Stimulated activated naive B cell treated with anti-CD40 and anti-IgM and Interleukin-4, amounts not matched to agents 10 μg/mL and 1 μg/mL and 100 μg/mL, for 72 hours (primary cell): ENCODE results near the gene EEF1AKMT4.
A peak's percentile ranks its signal among the peaks of the same experiment; 100 is the strongest.

Experiments used
- ATAC-seq, 2 donors: fragments of 150-1000 bp; cut with Tn5 transposase; replicated peaks; 2 replicates each; pipeline ENCODE4 v1.10.0; 2021; ENCODE audit warnings: moderate library complexity in 1 of 2
- DNase-seq: peaks from one replicate; pipeline ENCODE4 v3.0.0; 2021
- H3K27ac Mint-ChIP-seq: one replicate; pipeline ENCODE4 v1.8.0; 2022; ENCODE audit warnings: mild to moderate bottlenecking, mixed read lengths
- H3K27me3 Mint-ChIP-seq, 2 donors: one replicate each; pipeline ENCODE4 v1.8.0; 2022; ENCODE audit warnings: mixed read lengths in 2 of 2
- H3K36me3 Mint-ChIP-seq, 2 donors: one replicate each; pipeline ENCODE4 v1.8.0; 2022; ENCODE audit warnings: mixed read lengths in 2 of 2, mild to moderate bottlenecking in 1 of 2
- H3K4me1 Mint-ChIP-seq, 2 donors: one replicate each; pipeline ENCODE4 v1.8.0; 2022; ENCODE audit warnings: mixed read lengths in 2 of 2, mild to moderate bottlenecking in 1 of 2
- H3K4me3 Mint-ChIP-seq, 2 donors: one replicate each; pipeline ENCODE4 v1.8.0; 2022; ENCODE audit warnings: mild to moderate bottlenecking in 2 of 2, mixed read lengths in 2 of 2, moderate library complexity in 1 of 2
- H3K9me3 Mint-ChIP-seq, 2 donors: one replicate each; pipeline ENCODE4 v1.8.0; 2022; ENCODE audit warnings: mixed read lengths in 2 of 2, mild to moderate bottlenecking in 1 of 2

Gene EEF1AKMT4

GRCh38 chr3:184290331-184290730 lies 40.9 kb downstream of the EEF1AKMT4 start:
- Mint-ChIP-seq H3K27ac (no peak overlapping the region), H3K36me3 (no peaks in the 10 kb centered on the region), H3K4me3 (no peak overlapping the region), H3K9me3 (no peaks in the 10 kb centered on the region), H3K27me3 (peaks cover 24 to 37% of the 10 kb centered on the region in 2 donors), H3K4me1 (peaks cover 0 to 6% of the 10 kb centered on the region in 2 donors)
- DNase-seq: no peak
- no peak for ATAC-seq

- Mint-ChIP-seq H3K27ac (peak overlapping the region; percentile 9), H3K9me3 (no peaks in the 10 kb centered on the region), H3K27me3 (peaks cover 16 to 29% of the 10 kb centered on the region in 2 donors), H3K4me3 (no peak overlapping the region), H3K4me1 (peaks cover 0 to 6% of the 10 kb centered on the region in 2 donors), H3K36me3 (no peaks in the 10 kb centered on the region)
- ATAC-seq (no peak), DNase-seq (no peak)
Observed at GRCh38 chr3:184291044-184291737, 41.7 kb downstream of the EEF1AKMT4 start.

- H3K9me3 Mint-ChIP-seq: no peaks in the 10 kb centered on the region
- H3K4me1 Mint-ChIP-seq: peaks cover 0 to 6% of the 10 kb centered on the region in 2 donors
Observed at GRCh38 chr3:184291738-184292445, 42.4 kb downstream of the EEF1AKMT4 start.

GRCh38 chr3:184295771-184296170 lies 46.3 kb downstream of the EEF1AKMT4 start:
- DNase-seq: no peak
- peaks cover 13 to 17% of the 10 kb centered on the region in 2 donors for H3K4me1 Mint-ChIP-seq
- ATAC-seq: no peak
- H3K4me3 Mint-ChIP-seq: no peak overlapping the region
- no peak overlapping the region for H3K27ac Mint-ChIP-seq
- H3K36me3 Mint-ChIP-seq: peaks cover 9% of the 10 kb centered on the region in 2 donors
- H3K9me3 Mint-ChIP-seq: no peaks in the 10 kb centered on the region
- peaks cover 9 to 10% of the 10 kb centered on the region in 2 donors for H3K27me3 Mint-ChIP-seq

More at GRCh38 chr3:184291738-184292445, 42.4 kb downstream of the EEF1AKMT4 start:
- H3K36me3 Mint-ChIP-seq: no peaks in the 10 kb centered on the region
- peaks cover 13 to 22% of the 10 kb centered on the region in 2 donors for H3K27me3 Mint-ChIP-seq
- ATAC-seq: no peak
- H3K4me3 Mint-ChIP-seq: no peak overlapping the region
- no peak overlapping the region for H3K27ac Mint-ChIP-seq
- no peak for DNase-seq

GRCh38 chr3:184296616-184297015 lies 47.1 kb downstream of the EEF1AKMT4 start:
- H3K27ac Mint-ChIP-seq: no peak overlapping the region
- no peaks in the 10 kb centered on the region for H3K9me3 Mint-ChIP-seq
- H3K4me3 Mint-ChIP-seq: no peak overlapping the region
- H3K36me3 Mint-ChIP-seq: peaks cover 13 to 14% of the 10 kb centered on the region in 2 donors
- DNase-seq (no peak), ATAC-seq (no peak)
- H3K27me3 Mint-ChIP-seq: peaks cover 5 to 10% of the 10 kb centered on the region in 2 donors
- H3K4me1 Mint-ChIP-seq: peaks cover 13 to 22% of the 10 kb centered on the region in 2 donors

- DNase-seq (peak; percentile 94), ATAC-seq (peak; percentile 97 to 98)
- H3K27ac Mint-ChIP-seq: peak within 1 kb of the TSS; percentile 88
- peaks cover 13 to 24% of the 10 kb centered on the region in 2 donors for H3K4me1 Mint-ChIP-seq
- no peaks in the 10 kb centered on the region for H3K27me3 Mint-ChIP-seq
- peak within 1 kb of the TSS; percentile 90 to 97 for H3K4me3 Mint-ChIP-seq
- peaks cover 14 to 24% of the 10 kb centered on the region in 2 donors for H3K36me3 Mint-ChIP-seq
- no peaks in the 10 kb centered on the region for H3K9me3 Mint-ChIP-seq
Observed at GRCh38 chr3:184298759-184299487, 49.5 kb downstream of the EEF1AKMT4 start, which contains the start of gene PSMD2. Gene PSMD2, plus strand, starts transcription at chr3:184299241. Its CDS starts 26 bp downstream, at chr3:184299267.

- Mint-ChIP-seq H3K27me3 (no peaks in the 10 kb centered on the region), H3K36me3 (peaks cover 20 to 30% of the 10 kb centered on the region in 2 donors), H3K4me3 (peak overlapping the region; percentile 90 to 97), H3K9me3 (no peaks in the 10 kb centered on the region), H3K27ac (peak overlapping the region; percentile 88), H3K4me1 (peaks cover 14 to 24% of the 10 kb centered on the region in 2 donors)
- DNase-seq (no peak), ATAC-seq (no peak)
Observed at GRCh38 chr3:184299488-184300377, 50.3 kb downstream of the EEF1AKMT4 start.

GRCh38 chr3:184300378-184300720 lies 50.9 kb downstream of the EEF1AKMT4 start:
- Mint-ChIP-seq H3K36me3 (peaks cover 20 to 30% of the 10 kb centered on the region in 2 donors), H3K4me1 (peaks cover 14 to 24% of the 10 kb centered on the region in 2 donors), H3K9me3 (no peaks in the 10 kb centered on the region), H3K4me3 (peak overlapping the region; percentile 90 to 97), H3K27ac (no peak overlapping the region), H3K27me3 (no peaks in the 10 kb centered on the region)
- ATAC-seq (no peak), DNase-seq (no peak)

- DNase-seq (no peak), ATAC-seq (peak in 1 of 2 donors; percentile 48)
- Mint-ChIP-seq H3K36me3 (peaks cover 50 to 65% of the 10 kb centered on the region in 2 donors), H3K9me3 (no peaks in the 10 kb centered on the region), H3K4me1 (peaks cover 2 to 25% of the 10 kb centered on the region in 2 donors), H3K27me3 (no peaks in the 10 kb centered on the region), H3K27ac (no peak overlapping the region), H3K4me3 (no peak overlapping the region)
Observed at GRCh38 chr3:184305577-184305976, 56.1 kb downstream of the EEF1AKMT4 start.

- ATAC-seq (no peak), DNase-seq (no peak)
- H3K4me1 Mint-ChIP-seq: peaks cover 2 to 20% of the 10 kb centered on the region in 2 donors
- H3K36me3 Mint-ChIP-seq: peaks cover 45 to 60% of the 10 kb centered on the region in 2 donors
- H3K9me3 Mint-ChIP-seq: no peaks in the 10 kb centered on the region
- H3K27ac Mint-ChIP-seq: peak overlapping the region; percentile 11
- H3K4me3 Mint-ChIP-seq: no peak overlapping the region
- H3K27me3 Mint-ChIP-seq: no peaks in the 10 kb centered on the region
Observed at GRCh38 chr3:184306341-184306972, 57.0 kb downstream of the EEF1AKMT4 start.

GRCh38 chr3:184307915-184308314 lies 58.4 kb downstream of the EEF1AKMT4 start:
- H3K9me3 Mint-ChIP-seq: no peaks in the 10 kb centered on the region
- ATAC-seq (no peak), DNase-seq (no peak)
- peaks cover 2 to 16% of the 10 kb centered on the region in 2 donors for H3K4me1 Mint-ChIP-seq
- H3K36me3 Mint-ChIP-seq: peaks cover 43 to 52% of the 10 kb centered on the region in 2 donors
- no peak overlapping the region for H3K27ac Mint-ChIP-seq
- no peak overlapping the region for H3K4me3 Mint-ChIP-seq
- H3K27me3 Mint-ChIP-seq: no peaks in the 10 kb centered on the region
